ENCODE data around the gene PCSK1N.

- TF ChIP-seq, protein P1, sequence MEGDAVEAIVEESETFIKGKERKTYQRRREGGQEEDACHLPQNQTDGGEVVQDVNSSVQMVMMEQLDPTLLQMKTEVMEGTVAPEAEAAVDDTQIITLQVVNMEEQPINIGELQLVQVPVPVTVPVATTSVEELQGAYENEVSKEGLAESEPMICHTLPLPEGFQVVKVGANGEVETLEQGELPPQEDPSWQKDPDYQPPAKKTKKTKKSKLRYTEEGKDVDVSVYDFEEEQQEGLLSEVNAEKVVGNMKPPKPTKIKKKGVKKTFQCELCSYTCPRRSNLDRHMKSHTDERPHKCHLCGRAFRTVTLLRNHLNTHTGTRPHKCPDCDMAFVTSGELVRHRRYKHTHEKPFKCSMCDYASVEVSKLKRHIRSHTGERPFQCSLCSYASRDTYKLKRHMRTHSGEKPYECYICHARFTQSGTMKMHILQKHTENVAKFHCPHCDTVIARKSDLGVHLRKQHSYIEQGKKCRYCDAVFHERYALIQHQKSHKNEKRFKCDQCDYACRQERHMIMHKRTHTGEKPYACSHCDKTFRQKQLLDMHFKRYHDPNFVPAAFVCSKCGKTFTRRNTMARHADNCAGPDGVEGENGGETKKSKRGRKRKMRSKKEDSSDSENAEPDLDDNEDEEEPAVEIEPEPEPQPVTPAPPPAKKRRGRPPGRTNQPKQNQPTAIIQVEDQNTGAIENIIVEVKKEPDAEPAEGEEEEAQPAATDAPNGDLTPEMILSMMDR (conservative IDR thresholded peaks at IDR 0.05; ENCODE audit: low read length): no peak
- TF ChIP-seq EZH2phosphoT487 (IDR thresholded peaks at IDR 0.05; ENCODE audit: borderline replicate concordance): no peak
Observed at GRCh38 chrX:48785186-48785539, 50.2 kb downstream of the PCSK1N start.

All from Loucy (cell line).